ENCODE results near the gene KIRREL2. TPM values are rescaled to one million over a fixed set of nuclear protein-coding genes. Genes with fewer than 3 reads are reported as not detected.

The KIRREL2 gene
- total RNA-seq, 1 experiment from 2014 or later: 0.15 TPM

DNA sequence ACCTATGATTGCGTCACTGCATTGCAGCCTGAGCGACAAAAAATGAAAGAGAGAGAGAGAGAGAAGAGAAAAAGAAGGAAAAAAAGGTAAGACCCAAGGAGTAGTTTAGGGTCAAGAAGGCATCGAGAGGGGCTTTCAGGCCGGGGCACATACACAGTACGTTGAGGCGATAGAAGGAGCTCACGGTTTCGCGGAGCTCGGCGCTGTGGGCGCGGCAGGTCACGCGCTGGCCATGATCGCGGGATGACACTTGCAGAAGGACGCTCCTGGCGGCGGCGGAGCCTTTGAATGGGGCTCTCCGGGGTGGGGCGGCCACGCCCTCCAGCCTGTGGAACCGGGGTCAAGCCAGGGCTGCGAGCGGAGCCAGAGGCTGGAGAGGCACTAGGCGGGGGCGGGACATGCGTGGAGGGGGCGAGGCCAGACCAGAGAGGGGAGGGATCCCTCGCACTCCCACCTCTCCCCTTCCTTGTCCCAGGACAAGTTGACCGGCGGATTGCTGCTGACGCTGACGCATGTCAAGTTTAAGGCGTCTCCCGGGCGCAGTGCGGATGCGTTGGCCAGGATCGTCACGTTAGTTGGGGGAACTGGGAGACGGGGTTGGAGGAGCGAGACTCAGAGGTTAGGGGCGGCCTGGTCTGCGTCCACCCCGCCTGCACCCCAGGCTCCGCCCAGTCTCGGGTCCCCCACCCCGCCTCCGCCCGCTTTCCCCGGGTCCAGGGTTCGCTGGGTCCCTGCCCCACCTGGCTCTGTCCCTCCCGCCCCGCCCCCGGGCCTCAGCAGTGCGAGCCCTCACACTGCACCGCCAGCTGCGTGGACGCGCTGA is 11.3 kb upstream of the KIRREL2 start:
- POLR2A ChIA-PET (ENCODE audit: low non-redundant PET): interaction anchor here (0.5 kb wide), 1 partner anchor 150 kb away, joined by 16 read pairs; no protein-coding TSS in a partner anchor
- no peak for TF ChIP-seq EZH2 (IDR thresholded peaks at IDR 0.05; ENCODE audit: borderline replicate concordance, low read depth, low read length, poor library complexity, severe bottlenecking)
- TF ChIP-seq, protein P1, sequence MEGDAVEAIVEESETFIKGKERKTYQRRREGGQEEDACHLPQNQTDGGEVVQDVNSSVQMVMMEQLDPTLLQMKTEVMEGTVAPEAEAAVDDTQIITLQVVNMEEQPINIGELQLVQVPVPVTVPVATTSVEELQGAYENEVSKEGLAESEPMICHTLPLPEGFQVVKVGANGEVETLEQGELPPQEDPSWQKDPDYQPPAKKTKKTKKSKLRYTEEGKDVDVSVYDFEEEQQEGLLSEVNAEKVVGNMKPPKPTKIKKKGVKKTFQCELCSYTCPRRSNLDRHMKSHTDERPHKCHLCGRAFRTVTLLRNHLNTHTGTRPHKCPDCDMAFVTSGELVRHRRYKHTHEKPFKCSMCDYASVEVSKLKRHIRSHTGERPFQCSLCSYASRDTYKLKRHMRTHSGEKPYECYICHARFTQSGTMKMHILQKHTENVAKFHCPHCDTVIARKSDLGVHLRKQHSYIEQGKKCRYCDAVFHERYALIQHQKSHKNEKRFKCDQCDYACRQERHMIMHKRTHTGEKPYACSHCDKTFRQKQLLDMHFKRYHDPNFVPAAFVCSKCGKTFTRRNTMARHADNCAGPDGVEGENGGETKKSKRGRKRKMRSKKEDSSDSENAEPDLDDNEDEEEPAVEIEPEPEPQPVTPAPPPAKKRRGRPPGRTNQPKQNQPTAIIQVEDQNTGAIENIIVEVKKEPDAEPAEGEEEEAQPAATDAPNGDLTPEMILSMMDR (conservative IDR thresholded peaks at IDR 0.05; ENCODE audit: low read depth, low read length): no peak
- H3K27ac ChIP-seq (ENCODE audit: low read depth, low read length, poor library complexity, severe bottlenecking): no peak overlapping the region
- no peak overlapping the region for H3K4me3 ChIP-seq (ENCODE audit: low read depth, low read length, poor library complexity, severe bottlenecking)
- intact Hi-C loops (cut with micrococcal nuclease; ENCODE audit: unreplicated experiment): no loop called here
- BruUV-seq (replicated peaks): no TSS peak
- H3K9me3 ChIP-seq (ENCODE audit: low read depth, low read length, poor library complexity, severe bottlenecking): no peaks in the 10 kb centered on the region
- H3K27me3 ChIP-seq (replicated peaks; ENCODE audit: insufficient read depth, low read depth, low read length, poor library complexity): peaks cover 64% of the 10 kb centered on the region
- no peaks in the 10 kb centered on the region for H3K4me1 ChIP-seq (ENCODE audit: insufficient read depth, low read length, poor library complexity, severe bottlenecking)
- CTCF ChIA-PET: no interaction called here
- no peaks in the 10 kb centered on the region for H3K36me3 ChIP-seq (ENCODE audit: insufficient read depth, low read length, poor library complexity, severe bottlenecking)
- DNase-seq (ENCODE audit: low spot score): no peak

DNA sequence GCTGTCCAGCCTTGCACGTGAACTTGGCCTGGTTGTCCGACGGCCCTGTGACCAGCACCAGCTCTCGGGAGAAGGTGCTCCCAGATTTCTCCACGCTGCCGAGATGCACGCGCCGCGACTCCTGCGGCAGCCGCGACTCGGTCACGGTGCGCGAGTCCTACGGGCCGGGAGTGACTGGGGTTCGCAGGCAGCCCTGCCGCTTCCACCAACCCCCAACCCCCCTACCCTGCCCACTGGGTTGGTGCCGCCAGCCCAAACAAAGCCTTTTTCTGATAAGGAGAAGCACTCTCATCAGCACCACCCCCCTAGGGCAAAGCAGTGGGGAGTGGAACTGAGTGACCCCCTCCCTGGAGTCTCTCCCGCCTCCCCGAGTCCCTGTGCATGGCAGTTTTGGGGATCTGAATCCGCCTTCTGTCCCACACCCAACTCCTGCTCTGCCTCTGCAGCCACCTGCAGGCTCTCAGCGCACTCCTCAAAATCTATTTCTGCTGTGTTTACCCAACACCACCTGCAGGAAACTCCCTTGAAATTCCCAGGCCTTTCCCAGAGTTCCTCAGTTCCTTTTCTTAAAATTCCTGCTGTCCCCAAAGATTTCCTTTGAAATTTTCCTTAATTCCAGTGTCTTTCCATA is 10.6 kb upstream of the KIRREL2 start:
- TF ChIP-seq, protein P1 (conservative IDR thresholded peaks at IDR 0.05; ENCODE audit: low read depth, low read length): no peak
- no peak for TF ChIP-seq EZH2 (IDR thresholded peaks at IDR 0.05; ENCODE audit: borderline replicate concordance, low read depth, low read length, poor library complexity, severe bottlenecking)
- Histone ChIP-seq H3K27ac (ENCODE audit: low read depth, low read length, poor library complexity, severe bottlenecking) (no peak overlapping the region), H3K27me3 (replicated peaks; ENCODE audit: insufficient read depth, low read depth, low read length, poor library complexity) (peaks cover 68% of the 10 kb centered on the region), H3K4me3 (ENCODE audit: low read depth, low read length, poor library complexity, severe bottlenecking) (no peak overlapping the region), H3K9me3 (ENCODE audit: low read depth, low read length, poor library complexity, severe bottlenecking) (no peaks in the 10 kb centered on the region), H3K36me3 (ENCODE audit: insufficient read depth, low read length, poor library complexity, severe bottlenecking) (no peaks in the 10 kb centered on the region), H3K4me1 (ENCODE audit: insufficient read depth, low read length, poor library complexity, severe bottlenecking) (no peaks in the 10 kb centered on the region)
- intact Hi-C loops (cut with micrococcal nuclease; ENCODE audit: unreplicated experiment): no loop called here
- ChIA-PET CTCF (no interaction called here), POLR2A (ENCODE audit: low non-redundant PET) (no interaction called here)
- no peak for DNase-seq (ENCODE audit: low spot score)
- BruUV-seq (replicated peaks): no TSS peak

DNA sequence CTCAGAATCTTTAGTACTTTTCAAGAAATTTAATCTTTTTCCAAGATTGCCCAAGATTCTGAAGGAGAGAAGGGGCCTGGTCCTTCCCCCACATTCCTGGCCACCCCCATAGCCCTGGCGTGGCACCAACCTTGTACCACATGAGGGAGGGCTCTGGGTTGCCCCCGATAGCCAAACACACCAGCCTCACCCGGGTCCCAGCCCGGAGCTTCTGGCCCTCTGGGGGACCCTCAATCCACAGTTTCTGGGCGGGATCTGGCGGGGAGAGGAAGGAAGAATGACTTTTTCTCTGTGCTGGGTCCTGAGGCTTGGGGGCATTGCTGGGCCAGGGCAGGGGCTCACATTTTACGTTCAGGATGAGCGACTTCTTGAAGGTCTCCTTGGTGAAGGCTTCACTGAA is 8.8 kb upstream of the KIRREL2 start:
- no TSS peak for BruUV-seq (replicated peaks)
- H3K27me3 ChIP-seq (replicated peaks; ENCODE audit: insufficient read depth, low read depth, low read length, poor library complexity): peaks cover 63% of the 10 kb centered on the region
- intact Hi-C loops (cut with micrococcal nuclease; ENCODE audit: unreplicated experiment): no loop called here
- H3K36me3 ChIP-seq (ENCODE audit: insufficient read depth, low read length, poor library complexity, severe bottlenecking): no peaks in the 10 kb centered on the region
- DNase-seq (ENCODE audit: low spot score): no peak
- TF ChIP-seq, protein P1 (conservative IDR thresholded peaks at IDR 0.05; ENCODE audit: low read depth, low read length): no peak
- no peak for TF ChIP-seq EZH2 (IDR thresholded peaks at IDR 0.05; ENCODE audit: borderline replicate concordance, low read depth, low read length, poor library complexity, severe bottlenecking)
- ChIA-PET POLR2A (ENCODE audit: low non-redundant PET) (no interaction called here), CTCF (no interaction called here)
- no peaks in the 10 kb centered on the region for H3K4me1 ChIP-seq (ENCODE audit: insufficient read depth, low read length, poor library complexity, severe bottlenecking)
- H3K9me3 ChIP-seq (ENCODE audit: low read depth, low read length, poor library complexity, severe bottlenecking): no peaks in the 10 kb centered on the region
- H3K27ac ChIP-seq (ENCODE audit: low read depth, low read length, poor library complexity, severe bottlenecking): no peak overlapping the region
- no peak overlapping the region for H3K4me3 ChIP-seq (ENCODE audit: low read depth, low read length, poor library complexity, severe bottlenecking)
